Activated CD8-positive, alpha-beta memory T cell treated with anti-CD3 and anti-CD28 coated beads, Interleukin-2, amount 10 ng/mL, durations not matched to agents 7 days and 5 days (primary cell): ENCODE results near the gene ILK. TPM values are rescaled to one million over a fixed set of nuclear protein-coding genes. Genes with fewer than 3 reads are reported as not detected.

ENCODE experiments used
- ATAC-seq: fragments of 150-1000 bp; cut with Tn5 transposase; one replicate; pipeline ENCODE4 v1.10.0; 2021; ENCODE audit warnings: moderate library complexity
- CTCF ChIA-PET: fragments of 350-600 bp; sonication (Branson Sonifier 250); formaldehyde crosslinking; loops from one replicate; lab custom pipeline; 2021; ENCODE audit warnings: antibody characterized with exemption; lab: Charles Lee
- DNase-seq: peaks from one replicate; pipeline ENCODE4 v3.0.0-alpha.2; 2020
- H3K27ac Mint-ChIP-seq: one replicate; pipeline ENCODE4 v1.8.0; 2021; ENCODE audit warnings: mild to moderate bottlenecking, mixed read lengths
- H3K27me3 Mint-ChIP-seq: one replicate; pipeline ENCODE4 v1.8.0; 2021; ENCODE audit warnings: mixed read lengths
- H3K36me3 Mint-ChIP-seq: one replicate; pipeline ENCODE4 v1.8.0; 2021; ENCODE audit warnings: mild to moderate bottlenecking, mixed read lengths
- H3K4me1 Mint-ChIP-seq: one replicate; pipeline ENCODE4 v1.8.0; 2021; ENCODE audit warnings: mixed read lengths
- H3K4me3 Mint-ChIP-seq: one replicate; pipeline ENCODE4 v1.8.0; 2021; ENCODE audit warnings: mild to moderate bottlenecking, moderate library complexity, mixed read lengths
- H3K9me3 Mint-ChIP-seq: one replicate; pipeline ENCODE4 v1.8.0; 2022; ENCODE audit warnings: low read depth, mixed read lengths
- total RNA-seq, 2 experiments: library from RNA; stranded (reverse); gene quantifications; one replicate each; pipeline ENCODE4 v1.2.3, GENCODE V29; 2021

ILK gene
- total RNA-seq, 2 experiments from 2014 or later = 151 to 161 TPM

- Mint-ChIP-seq H3K27me3 (peaks cover 16% of the 10 kb centered on the region), H3K36me3 (peaks cover 1% of the 10 kb centered on the region), H3K4me1 (peaks cover 1% of the 10 kb centered on the region), H3K27ac (no peak overlapping the region), H3K4me3 (no peak overlapping the region), H3K9me3 (no peaks in the 10 kb centered on the region)
- ATAC-seq (no peak), DNase-seq (no peak)
- CTCF ChIA-PET = interaction anchor here (1.2 kb wide), 1 partner anchor 11 kb away, joined by 4 read pairs; no protein-coding TSS in a partner anchor
These were observed 53.0 kb downstream of the ILK start for GRCh38 chr11:6656584-6656915.

- CTCF ChIA-PET = interaction anchor here (1.2 kb wide), 1 partner anchor 11 kb away, joined by 4 read pairs; no protein-coding TSS in a partner anchor
These were observed 53.4 kb downstream of the ILK start for GRCh38 chr11:6656936-6657335.

GRCh38 chr11:6657346-6657745 is 53.8 kb downstream of the ILK start:
- no peak for ATAC-seq
- Mint-ChIP-seq H3K4me1 (peaks cover 1% of the 10 kb centered on the region), H3K36me3 (peaks cover 1% of the 10 kb centered on the region), H3K27ac (no peak overlapping the region), H3K9me3 (no peaks in the 10 kb centered on the region), H3K4me3 (no peak overlapping the region), H3K27me3 (peaks cover 19% of the 10 kb centered on the region)
- CTCF ChIA-PET = interaction anchor here (1.2 kb wide), 1 partner anchor 11 kb away, joined by 4 read pairs; no protein-coding TSS in a partner anchor
- DNase-seq = no peak

More at GRCh38 chr11:6656936-6657335, 53.4 kb downstream of the ILK start:
- ATAC-seq (no peak), DNase-seq (no peak)
- Mint-ChIP-seq H3K4me3 (no peak overlapping the region), H3K36me3 (peaks cover 1% of the 10 kb centered on the region), H3K27me3 (peaks cover 19% of the 10 kb centered on the region), H3K9me3 (no peaks in the 10 kb centered on the region), H3K27ac (no peak overlapping the region), H3K4me1 (peaks cover 1% of the 10 kb centered on the region)

- H3K36me3 Mint-ChIP-seq = peaks cover 1% of the 10 kb centered on the region
- H3K27me3 Mint-ChIP-seq = peaks cover 19% of the 10 kb centered on the region
- CTCF ChIA-PET = interaction anchor here (1.0 kb wide), 1 partner anchor 14 kb away, joined by 3 read pairs; no protein-coding TSS in a partner anchor
- no peak overlapping the region for H3K27ac Mint-ChIP-seq
- no peak for ATAC-seq
- H3K4me1 Mint-ChIP-seq = peaks cover 3% of the 10 kb centered on the region
- no peaks in the 10 kb centered on the region for H3K9me3 Mint-ChIP-seq
- H3K4me3 Mint-ChIP-seq = no peak overlapping the region
- no peak for DNase-seq
These were observed 55.1 kb downstream of the ILK start for GRCh38 chr11:6658647-6659046.

Other genes with a start within 250 kb of the ILK start
- gene SMPD1, start 213.3 kb upstream of the ILK start, total RNA-seq = 10 to 100 TPM; 38.9 to 41.9 TPM
- gene APBB1, start 184.7 kb upstream of the ILK start, total RNA-seq = 10 to 100 TPM; 38.7 to 43.4 TPM
- under 1 TPM in 1 of 2 experiments, not detected in 1; 0.76 TPM for gene HPX, start 162.8 kb upstream of the ILK start, total RNA-seq
- gene TRIM3, start 129.8 kb upstream of the ILK start, total RNA-seq = 1 to 10 TPM; 4.8 to 5.1 TPM
- gene ARFIP2, start 122.4 kb upstream of the ILK start, total RNA-seq = 10 to 100 TPM; 33.5 to 39.3 TPM
- gene TIMM10B, start 122.3 kb upstream of the ILK start, total RNA-seq = 10 to 100 TPM; 29.2 to 47.0 TPM
- gene DNHD1, start 106.5 kb upstream of the ILK start, total RNA-seq = 10 to 100 TPM; 17.4 to 25.3 TPM
- 10 to 100 TPM; 25.6 to 33.1 TPM for gene RRP8, start 158 bp upstream of the ILK start, total RNA-seq
- gene TAF10, start 8.4 kb downstream of the ILK start, total RNA-seq = 100 to 1,000 TPM; 134 to 144 TPM
- 10 to 100 TPM; 76.8 to 79.3 TPM for gene TPP1, start 15.6 kb downstream of the ILK start, total RNA-seq
- under 1 TPM; 0.14 to 0.32 TPM for gene DCHS1, start 52.0 kb downstream of the ILK start, total RNA-seq
- 10 to 100 TPM; 69.4 to 81.0 TPM for gene MRPL17, start 79.6 kb downstream of the ILK start, total RNA-seq
- not detected for gene OR2AG2, start 168.2 kb downstream of the ILK start, total RNA-seq
- gene OR2AG1, start 179.2 kb downstream of the ILK start, total RNA-seq = not detected
- gene OR6A2, start 195.9 kb downstream of the ILK start, total RNA-seq = not detected
- gene OR10A5, start 241.9 kb downstream of the ILK start, total RNA-seq = not detected